H9 (cell line): ENCODE data around the gene PLD1. TPM values are rescaled to one million over a fixed set of nuclear protein-coding genes. Genes with fewer than 3 reads are reported as not detected.

ENCODE experiments used
- DNase-seq: peaks from one replicate; pipeline ENCODE4 v3.0.0-alpha.2; 2017
- H2AFZ ChIP-seq: one replicate; pipeline ENCODE4 v1.6.1; 2013; ENCODE audit warnings: mild to moderate bottlenecking, low read length, control low read depth, moderate library complexity
- H2AK5ac ChIP-seq: 2 replicates; pipeline ENCODE4 v1.6.1; 2013; ENCODE audit warnings: low read length, control low read depth, mixed read lengths; ENCODE audit not compliant: insufficient read length
- H2BK120ac ChIP-seq: one replicate; pipeline ENCODE4 v1.6.1; 2013; ENCODE audit warnings: low read depth, mild to moderate bottlenecking, low read length, control low read depth, inconsistent platforms; ENCODE audit not compliant: poor library complexity, severe bottlenecking
- H2BK12ac ChIP-seq: 2 replicates; pipeline ENCODE4 v1.6.1; 2013; ENCODE audit warnings: low read length, control low read depth, mixed read lengths, low read depth; ENCODE audit not compliant: insufficient read length
- H2BK15ac ChIP-seq: 2 replicates; pipeline ENCODE4 v1.6.1; 2013; ENCODE audit warnings: low read depth, low read length, control low read depth
- H2BK20ac ChIP-seq: one replicate; pipeline ENCODE4 v1.6.1; 2013; ENCODE audit warnings: low read depth, mild to moderate bottlenecking, low read length, control low read depth, inconsistent platforms; ENCODE audit not compliant: poor library complexity, severe bottlenecking
- H2BK5ac ChIP-seq: 2 replicates; pipeline ENCODE4 v1.6.1; 2013; ENCODE audit warnings: low read length, control low read depth, mixed read lengths; ENCODE audit not compliant: insufficient read length
- H3K14ac ChIP-seq: 2 replicates; pipeline ENCODE4 v1.6.1; 2013; ENCODE audit warnings: low read length, control low read depth; ENCODE audit not compliant: insufficient read depth
- H3K18ac ChIP-seq: 2 replicates; pipeline ENCODE4 v1.6.1; 2013; ENCODE audit warnings: low read depth, mild to moderate bottlenecking, mixed read lengths, low read length, control low read depth; ENCODE audit not compliant: insufficient read length
- H3K23ac ChIP-seq: 2 replicates; pipeline ENCODE4 v1.6.1; 2013; ENCODE audit warnings: low read length, control low read depth, mixed read lengths, low read depth; ENCODE audit not compliant: insufficient read length
- H3K23me2 ChIP-seq: 2 replicates; pipeline ENCODE4 v1.6.1; 2013; ENCODE audit warnings: low read depth, mild to moderate bottlenecking, mixed read lengths, low read length, control low read depth; ENCODE audit not compliant: insufficient read length, poor library complexity, severe bottlenecking
- H3K27ac ChIP-seq: 2 replicates; pipeline ENCODE4 v1.5.1; 2013; ENCODE audit warnings: low read length, control low read depth, mixed read lengths, low read depth; ENCODE audit not compliant: insufficient read length
- H3K27me3 ChIP-seq: 2 replicates; pipeline ENCODE4 v1.6.1; 2013; ENCODE audit warnings: low read length, control low read depth, inconsistent platforms; ENCODE audit not compliant: insufficient read depth
- H3K4ac ChIP-seq: 2 replicates; pipeline ENCODE4 v1.6.1; 2013; ENCODE audit warnings: low read depth, mild to moderate bottlenecking, control low read depth, inconsistent platforms, low read length, moderate library complexity
- H3K4me1 ChIP-seq: 2 replicates; pipeline ENCODE4 v1.6.1; 2013; ENCODE audit warnings: low read length, control low read depth, inconsistent platforms; ENCODE audit not compliant: insufficient read depth
- H3K4me2 ChIP-seq: 2 replicates; pipeline ENCODE4 v1.6.1; 2013; ENCODE audit warnings: low read length, control low read depth, mixed read lengths; ENCODE audit not compliant: insufficient read length, insufficient read depth
- H3K56ac ChIP-seq: 2 replicates; pipeline ENCODE4 v1.6.1; 2013; ENCODE audit warnings: low read depth, mild to moderate bottlenecking, mixed read lengths, low read length, control low read depth; ENCODE audit not compliant: insufficient read length
- H3K79me1 ChIP-seq: 2 replicates; pipeline ENCODE4 v1.6.1; 2013; ENCODE audit warnings: low read depth, mild to moderate bottlenecking, moderate library complexity, low read length, control low read depth, inconsistent platforms; ENCODE audit not compliant: insufficient read depth, poor library complexity, severe bottlenecking
- H3K79me2 ChIP-seq: 2 replicates; pipeline ENCODE4 v1.6.1; 2013; ENCODE audit warnings: low read length, control low read depth, inconsistent platforms; ENCODE audit not compliant: insufficient read depth
- H3K9ac ChIP-seq: 2 replicates; pipeline ENCODE4 v1.6.1; 2013; ENCODE audit warnings: low read length, control low read depth, mixed read lengths; ENCODE audit not compliant: insufficient read length; ENCODE audit errors: extremely low read depth
- H3K9me3 ChIP-seq: one replicate; pipeline ENCODE4 v1.6.1; 2013; ENCODE audit warnings: low read depth, low read length, inconsistent platforms; ENCODE audit not compliant: control insufficient read depth
- H3T11ph ChIP-seq: one replicate; pipeline ENCODE4 v1.6.1; 2013; ENCODE audit warnings: mild to moderate bottlenecking, low read length, control low read depth, inconsistent platforms
- H4K20me1 ChIP-seq: one replicate; pipeline ENCODE4 v1.6.1; 2013; ENCODE audit not compliant: control insufficient read depth, insufficient read length, insufficient read depth
- H4K5ac ChIP-seq: 2 replicates; pipeline ENCODE4 v1.6.1; 2013; ENCODE audit warnings: low read depth, mild to moderate bottlenecking, mixed read lengths, low read length, control low read depth; ENCODE audit not compliant: insufficient read length
- H4K8ac ChIP-seq: replicated peaks from 2 replicates; pipeline ENCODE4 v1.6.1; 2013; ENCODE audit warnings: low read length, control low read depth, mixed read lengths, low read depth; ENCODE audit not compliant: insufficient read length
- H4K91ac ChIP-seq: 2 replicates; pipeline ENCODE4 v1.6.1; 2013; ENCODE audit warnings: low read depth, mild to moderate bottlenecking, moderate library complexity, mixed read lengths, low read length, control low read depth; ENCODE audit not compliant: insufficient read length
- H3K27ac Mint-ChIP-seq, 3 experiments: 2 replicates in 2 of 3; 3 replicates in 1 of 3; pipeline ENCODE4 v1.8.0; 2020 to 2021; ENCODE audit warnings: mixed read lengths in 3 of 3, mild to moderate bottlenecking in 1 of 3, moderate library complexity in 1 of 3
- H3K27me3 Mint-ChIP-seq: 2 replicates; pipeline ENCODE4 v1.8.0; 2021; ENCODE audit warnings: low read depth, mild to moderate bottlenecking, moderate library complexity, mixed read lengths
- H3K36me3 Mint-ChIP-seq, 3 experiments: 2 replicates in 2 of 3; 3 replicates in 1 of 3; pipeline ENCODE4 v1.8.0; 2020 to 2021; ENCODE audit warnings: low read depth in 3 of 3, mixed read lengths in 3 of 3; ENCODE audit not compliant: insufficient read depth in 1 of 3
- H3K4me1 Mint-ChIP-seq, 2 experiments: 2 replicates each; pipeline ENCODE4 v1.8.0; 2020; ENCODE audit warnings: mixed read lengths in 2 of 2
- H3K4me3 Mint-ChIP-seq, 2 experiments: 2 replicates in 1 of 2; 3 replicates in 1 of 2; pipeline ENCODE4 v1.8.0; 2020 to 2021; ENCODE audit warnings: mild to moderate bottlenecking in 2 of 2, mixed read lengths in 2 of 2, moderate library complexity in 1 of 2
- H3K9me3 Mint-ChIP-seq, 2 experiments: 2 replicates in 1 of 2; 3 replicates in 1 of 2; pipeline ENCODE4 v1.8.0; 2020; ENCODE audit warnings: mild to moderate bottlenecking in 2 of 2, mixed read lengths in 2 of 2, moderate library complexity in 1 of 2
- CTCF ChIP-seq: fragments of 200-600 bp; sonication (generic); conservative IDR thresholded peaks from 3 replicates; pipeline ENCODE4 v1.8.0; 2021; ENCODE audit warnings: antibody characterized with exemption, mild to moderate bottlenecking
- WGBS: extraction: QIAGEN DNeasy Blood & Tissue Kit; methylation state at CpG from one replicate; pipeline ENCODE4 v1.1.7; 2013; ENCODE audit warnings: missing lambda C conversion rate, low lambda C conversion rate, mixed read lengths; ENCODE audit not compliant: insufficient read length; ENCODE audit errors: extremely low coverage; 5-methylcytosine and 5-hydroxymethylcytosine counted together
- total RNA-seq: library from RNA; stranded (reverse); gene quantifications from 2 replicates; pipeline ENCODE4 v1.2.1, GENCODE V29; 2021

PLD1 gene
- total RNA-seq, 1 experiment from 2014 or later = 1.8 TPM

GRCh38 chr3:171824116-171824515 lies 13.8 kb upstream of the PLD1 start:
- Mint-ChIP-seq H3K4me1 (peaks cover 20 to 23% of the 10 kb centered on the region in 2 experiments), H3K4me3 (no peak overlapping the region), H3K27ac (no peak overlapping the region), H3K27me3 (peaks cover 2% of the 10 kb centered on the region; the same call in 1 of the 2 replicates), H3K9me3 (no peaks in the 10 kb centered on the region), H3K36me3 (no peaks in the 10 kb centered on the region)
- no CpG with 5 or more reads among the region's 6 CpGs for WGBS
- H3T11ph ChIP-seq = no peak overlapping the region
- H3K23me2 ChIP-seq = no peaks in the 10 kb centered on the region
- no peak overlapping the region for H4K8ac ChIP-seq
- H3K79me2 ChIP-seq = no peaks in the 10 kb centered on the region
- no peak overlapping the region for H4K91ac ChIP-seq
- no peaks in the 10 kb centered on the region for H3K79me1 ChIP-seq
- H2BK120ac ChIP-seq = no peak overlapping the region
- H3K18ac ChIP-seq = no peak overlapping the region
- no peak overlapping the region for H2AFZ ChIP-seq
- TF ChIP-seq CTCF = no peak
- H4K5ac ChIP-seq = no peak overlapping the region
- no peak overlapping the region for H2BK20ac ChIP-seq
- H3K4ac ChIP-seq = no peak overlapping the region
- H2BK15ac ChIP-seq = no peak overlapping the region
- H3K4me2 ChIP-seq = no peak overlapping the region
- peaks cover 10% of the 10 kb centered on the region; the same call in 1 of the 2 replicates for H3K4me1 ChIP-seq
- H4K20me1 ChIP-seq = no peaks in the 10 kb centered on the region
- no peak for DNase-seq
- H3K9me3 ChIP-seq = no peaks in the 10 kb centered on the region
- no peak overlapping the region for H3K56ac ChIP-seq
- H3K27me3 ChIP-seq = no peaks in the 10 kb centered on the region
- no peak overlapping the region for H3K23ac ChIP-seq
- no peak overlapping the region for H2AK5ac ChIP-seq
- H3K9ac ChIP-seq = no peak overlapping the region
- no peak overlapping the region for H2BK12ac ChIP-seq
- no peak overlapping the region for H3K27ac ChIP-seq
- no peak overlapping the region for H3K14ac ChIP-seq
- no peak overlapping the region for H2BK5ac ChIP-seq
